Lung (tissue), 12 donors: ENCODE results near the gene VASN. TPM values are rescaled to one million over a fixed set of nuclear protein-coding genes. Genes with fewer than 3 reads are reported as not detected.

Experiments used
- ATAC-seq: fragments of 200-7000 bp; cut with Tn5 transposase; one replicate; pipeline ENCODE4 v1.9.1; 2020; ENCODE audit warnings: moderate number of reproducible peaks; ENCODE audit not compliant: insufficient read depth, low FRiP score
- DNase-seq, 3 donors: peaks; one replicate each; pipeline ENCODE4 v3.0.0-alpha.2; 2013 to 2017
- H3K27ac ChIP-seq, 2 donors: one replicate each; pipeline ENCODE4 v1.5.1; 2013; ENCODE audit warnings: mild to moderate bottlenecking in 2 of 2, moderate library complexity in 2 of 2, control low read depth in 1 of 2, inconsistent platforms in 1 of 2, low read depth in 1 of 2, low read length in 1 of 2
- H3K27me3 ChIP-seq, 3 donors: one replicate each; pipeline ENCODE4 v1.5.1; 2013; ENCODE audit warnings: low read length in 2 of 3; ENCODE audit not compliant: control insufficient read depth in 3 of 3, insufficient read depth in 3 of 3
- H3K36me3 ChIP-seq, 4 donors: one replicate each; pipeline ENCODE4 v1.5.1; 2013; ENCODE audit warnings: low read length in 4 of 4, mild to moderate bottlenecking in 1 of 4, moderate library complexity in 1 of 4; ENCODE audit not compliant: control insufficient read depth in 4 of 4, insufficient read depth in 4 of 4
- H3K4me1 ChIP-seq, 5 donors: one replicate each; pipeline ENCODE4 v1.5.1; 2013; ENCODE audit warnings: low read length in 5 of 5, mild to moderate bottlenecking in 2 of 5, moderate library complexity in 1 of 5; ENCODE audit not compliant: control insufficient read depth in 5 of 5, insufficient read depth in 5 of 5
- H3K4me3 ChIP-seq: one replicate; pipeline ENCODE4 v1.5.1; 2013; ENCODE audit warnings: mild to moderate bottlenecking, control low read depth, moderate library complexity
- H3K9ac ChIP-seq, 2 donors: one replicate each; pipeline ENCODE4 v1.5.1; 2013; ENCODE audit warnings: low read length in 2 of 2, control low read depth in 1 of 2; ENCODE audit not compliant: insufficient read depth in 1 of 2
- H3K9me3 ChIP-seq, 4 donors: one replicate each; pipeline ENCODE4 v1.5.1; 2013; ENCODE audit warnings: low read length in 3 of 4, mild to moderate bottlenecking in 1 of 4, moderate library complexity in 1 of 4; ENCODE audit not compliant: control insufficient read depth in 4 of 4, insufficient read depth in 3 of 4
- CTCF ChIP-seq: IDR thresholded peaks from 2 replicates; pipeline ENCODE4 v1.5.1; 2012; ENCODE audit warnings: mild to moderate bottlenecking; ENCODE audit errors: control extremely low read depth, extremely low read depth
- WGBS, 2 donors: extraction: QIAGEN DNeasy Blood & Tissue Kit; methylation state at CpG; one replicate each; pipeline ENCODE4 v1.1.7; 2013; 5-methylcytosine and 5-hydroxymethylcytosine counted together
- polyA plus RNA-seq, 2 donors: library from polyadenylated mRNA; stranded (reverse); fragments of 200-250 nt; gene quantifications; one replicate each; pipeline ENCODE4 v1.2.1, GENCODE V29; 2013
- total RNA-seq, 2 donors: library from RNA; depleted of rRNA in 1 of 2; stranded (reverse); fragments of >200 nt in 1 of 2; gene quantifications; one replicate each; pipeline ENCODE4 v1.2.1, GENCODE V29; 2014 to 2021
- donor health status: control.
- donor health status: control.
- donor health status: Bipolar disorder and iron deficiency.
- donor health status: healthy.
- donor health status: DM: yes; HTN: yes; CAD: no.

Gene VASN
- total and polyA plus RNA-seq, 4 donors: 18.8 to 42.9 (median 31.3) TPM

- peaks cover 0 to 26% (median 7%) of the 10 kb centered on the region in 5 donors for H3K4me1 ChIP-seq
- H3K9ac ChIP-seq: no peak overlapping the region
- H3K9me3 ChIP-seq: no peaks in the 10 kb centered on the region
- no peak for DNase-seq
- H3K36me3 ChIP-seq: peaks cover 0 to 46% (median 15%) of the 10 kb centered on the region in 4 donors
- H3K27ac ChIP-seq: no peak overlapping the region
- no peak for ATAC-seq
- TF ChIP-seq CTCF: no peak
- WGBS, 2 donors: 74 to 86% methylated on average over 12 of the region's 12 CpGs
- no peak overlapping the region for H3K4me3 ChIP-seq
- H3K27me3 ChIP-seq: no peaks in the 10 kb centered on the region
Measured at GRCh38 chr16:4337540-4338088, 34.0 kb upstream of the VASN start.

GRCh38 chr16:4338125-4338582 lies 33.5 kb upstream of the VASN start:
- ATAC-seq (no peak), DNase-seq (no peak)
- no peak overlapping the region for H3K9ac ChIP-seq
- H3K36me3 ChIP-seq: peaks cover 0 to 48% (median 14%) of the 10 kb centered on the region in 4 donors
- no peak for TF ChIP-seq CTCF
- no peak overlapping the region for H3K4me3 ChIP-seq
- no peaks in the 10 kb centered on the region for H3K9me3 ChIP-seq
- 85 to 88% methylated on average over 12 of the region's 12 CpGs for WGBS, 2 donors
- peak overlapping the region in 1 of 2 donors; percentile 23 for H3K27ac ChIP-seq
- no peaks in the 10 kb centered on the region for H3K27me3 ChIP-seq
- peaks cover 0 to 26% (median 9%) of the 10 kb centered on the region in 5 donors for H3K4me1 ChIP-seq

GRCh38 chr16:4338712-4339299 lies 32.8 kb upstream of the VASN start:
- no peak overlapping the region for H3K9ac ChIP-seq
- peaks cover 0 to 26% (median 13%) of the 10 kb centered on the region in 5 donors for H3K4me1 ChIP-seq
- ATAC-seq (no peak), DNase-seq (no peak)
- H3K4me3 ChIP-seq: no peak overlapping the region
- 77 to 88% methylated on average over 10 of the region's 10 CpGs for WGBS, 2 donors
- TF ChIP-seq CTCF: no peak
- peaks cover 0 to 48% (median 11%) of the 10 kb centered on the region in 4 donors for H3K36me3 ChIP-seq
- no peaks in the 10 kb centered on the region for H3K27me3 ChIP-seq
- peak overlapping the region in 1 of 2 donors; percentile 83 for H3K27ac ChIP-seq
- H3K9me3 ChIP-seq: no peaks in the 10 kb centered on the region
